Body of pancreas (tissue), 4 donors: Measurements from ENCODE around the gene ADCY2. TPM values are rescaled to one million over a fixed set of nuclear protein-coding genes. Genes with fewer than 3 reads are reported as not detected.

Experiments used
- ATAC-seq: fragments of 150-250 bp; one replicate; pipeline ENCODE4 v1.9.1; 2016
- DNase-seq, 4 donors: peaks; one replicate each; pipeline ENCODE4 v3.0.0-alpha.2; 2019
- H3K27ac ChIP-seq, 4 donors: fragments of 200-600 bp; sonication (generic); 1 replicate in 3 of 4; 2 replicates in 1 of 4; pipeline versions ENCODE4 v1.5.1 to v1.6.1; 2016 to 2019; ENCODE audit warnings: mild to moderate bottlenecking in 1 of 4, mixed read lengths in 1 of 4, moderate library complexity in 1 of 4
- H3K27me3 ChIP-seq, 2 donors: fragments of 200-600 bp; sonication (generic); one replicate each; pipeline ENCODE4 v1.6.0; 2016; ENCODE audit warnings: mild to moderate bottlenecking in 1 of 2
- H3K36me3 ChIP-seq, 2 donors: fragments of 200-600 bp; sonication (generic); replicated peaks in 1 of 2; 2 replicates each; pipeline ENCODE4 v1.5.1; 2016; ENCODE audit warnings: low read depth in 2 of 2; ENCODE audit not compliant: insufficient read depth in 1 of 2
- H3K4me1 ChIP-seq: fragments of 200-600 bp; sonication (generic); one replicate; pipeline ENCODE4 v1.6.0; 2016
- H3K4me3 ChIP-seq, 2 donors: fragments of 200-600 bp; sonication (generic); 1 replicate in 1 of 2; 2 replicates in 1 of 2; pipeline ENCODE4 v1.5.1; 2016 to 2019
- H3K9me3 ChIP-seq, 3 donors: fragments of 200-600 bp; sonication (generic); 1 replicate in 2 of 3; 2 replicates in 1 of 3; pipeline ENCODE4 v1.5.1; 2016
- POLR2A ChIP-seq, 3 donors: fragments of 450-650 bp; IDR thresholded peaks; one replicate each; pipeline ENCODE4 v1.6.1; 2016; ENCODE audit warnings: antibody characterized with exemption in 3 of 3, mild to moderate bottlenecking in 2 of 3
- WGBS, 2 donors: methylation state at CpG; one replicate each; pipeline ENCODE4 v1.1.5; 2017; 5-methylcytosine and 5-hydroxymethylcytosine counted together
- intact Hi-C: fragments of 100-400 bp; cut with DNase I; formaldehyde crosslinking; loops from one replicate; pipeline ENCODE4 v1.15.1; 2023
- total RNA-seq, 2 donors: library from RNA; depleted of rRNA; stranded (reverse); fragments of >200 nt; gene quantifications; one replicate each; pipeline ENCODE4 v1.1.0, GENCODE V29; 2016
- TF ChIP-seq, protein P1 (sequence below), 7 experiments: fragments of 450-650 bp in 4 of 7; fragments of 200-600 bp in 3 of 7; sonication (generic) in 3 of 7; IDR thresholded peaks; one replicate each; pipeline ENCODE4 v1.5.1; 2016 to 2019; ENCODE audit warnings: antibody characterized with exemption in 7 of 7

Gene ADCY2
- total RNA-seq, 2 donors from 2014 or later = 0.52 to 4.6 TPM

GRCh38 chr5:7827610-7828009, 431.7 kb downstream of the ADCY2 start:
- Histone ChIP-seq H3K9me3 (no peaks in the 10 kb centered on the region), H3K27ac (no peak overlapping the region), H3K4me3 (no peak overlapping the region), H3K36me3 (no peaks in the 10 kb centered on the region), H3K27me3 (no peaks in the 10 kb centered on the region), H3K4me1 (no peaks in the 10 kb centered on the region)
- DNase-seq (no peak), ATAC-seq (no peak)
- intact Hi-C loops = no loop called here
- TF ChIP-seq POLR2A (IDR thresholded peaks at IDR 0.05) = no peak
- TF ChIP-seq, protein P1, sequence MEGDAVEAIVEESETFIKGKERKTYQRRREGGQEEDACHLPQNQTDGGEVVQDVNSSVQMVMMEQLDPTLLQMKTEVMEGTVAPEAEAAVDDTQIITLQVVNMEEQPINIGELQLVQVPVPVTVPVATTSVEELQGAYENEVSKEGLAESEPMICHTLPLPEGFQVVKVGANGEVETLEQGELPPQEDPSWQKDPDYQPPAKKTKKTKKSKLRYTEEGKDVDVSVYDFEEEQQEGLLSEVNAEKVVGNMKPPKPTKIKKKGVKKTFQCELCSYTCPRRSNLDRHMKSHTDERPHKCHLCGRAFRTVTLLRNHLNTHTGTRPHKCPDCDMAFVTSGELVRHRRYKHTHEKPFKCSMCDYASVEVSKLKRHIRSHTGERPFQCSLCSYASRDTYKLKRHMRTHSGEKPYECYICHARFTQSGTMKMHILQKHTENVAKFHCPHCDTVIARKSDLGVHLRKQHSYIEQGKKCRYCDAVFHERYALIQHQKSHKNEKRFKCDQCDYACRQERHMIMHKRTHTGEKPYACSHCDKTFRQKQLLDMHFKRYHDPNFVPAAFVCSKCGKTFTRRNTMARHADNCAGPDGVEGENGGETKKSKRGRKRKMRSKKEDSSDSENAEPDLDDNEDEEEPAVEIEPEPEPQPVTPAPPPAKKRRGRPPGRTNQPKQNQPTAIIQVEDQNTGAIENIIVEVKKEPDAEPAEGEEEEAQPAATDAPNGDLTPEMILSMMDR (IDR thresholded peaks at IDR 0.05) = no peak
- WGBS, 2 donors = 81 to 82% methylated on average over 6 of the region's 6 CpGs

- WGBS, 2 donors = 57 to 63% methylated on average over 10 of the region's 10 CpGs
- ATAC-seq = peak; percentile 63
- Histone ChIP-seq H3K4me1 (no peaks in the 10 kb centered on the region), H3K36me3 (no peaks in the 10 kb centered on the region), H3K27me3 (no peaks in the 10 kb centered on the region), H3K27ac (no peak overlapping the region), H3K4me3 (no peak overlapping the region), H3K9me3 (no peaks in the 10 kb centered on the region)
- TF ChIP-seq, protein P1 (IDR thresholded peaks at IDR 0.05) = no peak
- no peak for TF ChIP-seq POLR2A (IDR thresholded peaks at IDR 0.05)
- intact Hi-C loops = no loop called here
- peak; percentile 41 to 77 (median 67) for DNase-seq
Observed at GRCh38 chr5:7828269-7828668, 432.3 kb downstream of the ADCY2 start.

- H3K27ac ChIP-seq = no peak overlapping the region
- intact Hi-C loops = no loop called here
- H3K4me3 ChIP-seq = no peak overlapping the region
- H3K9me3 ChIP-seq = no peaks in the 10 kb centered on the region
- 86% methylated on average over 4 of the region's 4 CpGs for WGBS, 2 donors
- DNase-seq = no peak
- H3K27me3 ChIP-seq = no peaks in the 10 kb centered on the region
- ATAC-seq = no peak
- H3K36me3 ChIP-seq = no peaks in the 10 kb centered on the region
- TF ChIP-seq POLR2A (IDR thresholded peaks at IDR 0.05) = no peak
- TF ChIP-seq, protein P1 (IDR thresholded peaks at IDR 0.05) = no peak
- no peaks in the 10 kb centered on the region for H3K4me1 ChIP-seq
Observed at GRCh38 chr5:7834982-7835381, 439.0 kb downstream of the ADCY2 start.

GRCh38 chr5:7837403-7837802, 441.5 kb downstream of the ADCY2 start:
- no peak for TF ChIP-seq POLR2A (IDR thresholded peaks at IDR 0.05)
- TF ChIP-seq, protein P1 (IDR thresholded peaks at IDR 0.05) = no peak

DNA sequence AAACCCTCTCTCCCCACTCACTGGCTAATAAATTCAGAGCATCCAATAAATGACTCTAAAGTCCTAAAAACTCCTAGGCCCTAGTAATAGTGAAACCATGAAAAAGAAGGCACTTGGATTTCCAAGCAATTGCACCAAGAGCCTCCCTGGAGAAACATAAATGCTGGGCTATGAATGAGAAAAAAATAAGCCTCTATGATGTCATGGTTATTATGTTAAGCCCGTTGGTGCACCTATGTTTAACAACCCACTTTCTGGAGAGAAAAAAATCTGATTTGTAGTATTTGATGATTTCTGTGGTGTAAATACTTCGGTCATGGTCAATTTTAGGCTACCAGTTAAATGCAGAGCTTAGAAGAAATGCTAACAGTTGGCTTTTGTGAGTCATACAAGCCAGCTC, 446.6 kb downstream of the ADCY2 start:
- H3K9me3 ChIP-seq = no peaks in the 10 kb centered on the region
- H3K36me3 ChIP-seq = no peaks in the 10 kb centered on the region
- H3K4me3 ChIP-seq = no peak overlapping the region
- ATAC-seq (no peak), DNase-seq (no peak)
- H3K27me3 ChIP-seq = no peaks in the 10 kb centered on the region
- intact Hi-C loops = no loop called here
- H3K27ac ChIP-seq = no peak overlapping the region
- 69 to 75% methylated on average over 2 of the region's 2 CpGs for WGBS, 2 donors
- no peak for TF ChIP-seq POLR2A (IDR thresholded peaks at IDR 0.05)
- TF ChIP-seq, protein P1 (IDR thresholded peaks at IDR 0.05) = no peak
- no peaks in the 10 kb centered on the region for H3K4me1 ChIP-seq

More at GRCh38 chr5:7837403-7837802, 441.5 kb downstream of the ADCY2 start:
- ATAC-seq (peak; percentile 52), DNase-seq (no peak)
- H3K27ac ChIP-seq = no peak overlapping the region
- 30 to 48% methylated on average over 3 of the region's 3 CpGs for WGBS, 2 donors
- no peaks in the 10 kb centered on the region for H3K36me3 ChIP-seq
- no peaks in the 10 kb centered on the region for H3K27me3 ChIP-seq
- intact Hi-C loops = no loop called here
- H3K9me3 ChIP-seq = no peaks in the 10 kb centered on the region
- no peak overlapping the region for H3K4me3 ChIP-seq
- H3K4me1 ChIP-seq = no peaks in the 10 kb centered on the region
